SK-N-SH treated with all-trans-retinoic acid at 6 μM for 48 hours (cell line): ENCODE data around the gene EXOC5.

ENCODE experiments used
- ATAC-seq: fragments of 200-7000 bp; cut with Tn5 transposase; 3 replicates; pipeline ENCODE4 v1.9.1; 2020; ENCODE audit warnings: mild to moderate bottlenecking, moderate library complexity
- ARNTL ChIP-seq: fragments of 450-650 bp; formaldehyde crosslinking; IDR thresholded peaks from 2 replicates; pipeline ENCODE4 v1.5.0; 2020; ENCODE audit warnings: low read depth, mild to moderate bottlenecking, moderate library complexity, borderline replicate concordance
- BACH2 ChIP-seq: fragments of 250-450 bp; sonication (Bioruptor Pico); IDR thresholded peaks from 2 replicates; pipeline ENCODE4 v1.9.0; 2021; ENCODE audit warnings: mild to moderate bottlenecking, borderline replicate concordance
- CSRNP3 ChIP-seq: fragments of 250-450 bp; sonication (Bioruptor Pico); IDR thresholded peaks from 2 replicates; pipeline ENCODE4 v1.5.1; 2021; ENCODE audit warnings: mild to moderate bottlenecking, moderate library complexity
- ESRRG ChIP-seq: fragments of 250-450 bp; sonication (Bioruptor Pico); IDR thresholded peaks from 2 replicates; pipeline ENCODE4 v1.6.1; 2021; ENCODE audit warnings: mild to moderate bottlenecking
- GLIS3 ChIP-seq: fragments of 250-450 bp; sonication (Bioruptor Pico); IDR thresholded peaks from 2 replicates; pipeline ENCODE4 v1.5.0; 2020; ENCODE audit warnings: mild to moderate bottlenecking, moderate library complexity
- ISL1 ChIP-seq: fragments of 250-450 bp; sonication (Bioruptor Pico); IDR thresholded peaks from 2 replicates; pipeline ENCODE4 v2.1.2; 2022; ENCODE audit warnings: mild to moderate bottlenecking, moderate library complexity
- OSR1 ChIP-seq: fragments of 250-450 bp; sonication (Bioruptor Pico); IDR thresholded peaks from 2 replicates; pipeline ENCODE4 v1.8.0; 2022; ENCODE audit warnings: moderate library complexity, mild to moderate bottlenecking, inconsistent platforms
- RARB ChIP-seq: fragments of 250-450 bp; sonication (Bioruptor Pico); IDR thresholded peaks from 2 replicates; pipeline ENCODE4 v1.8.0; 2021; ENCODE audit warnings: mild to moderate bottlenecking, moderate library complexity
- SNAI2 ChIP-seq: fragments of 250-450 bp; sonication (Bioruptor Pico); IDR thresholded peaks from 2 replicates; pipeline ENCODE4 v1.5.0; 2020; ENCODE audit warnings: mild to moderate bottlenecking, moderate library complexity
- TCF4 ChIP-seq: fragments of 250-450 bp; sonication (Bioruptor Pico); IDR thresholded peaks from 2 replicates; pipeline ENCODE4 v1.8.0; 2021; ENCODE audit warnings: mild to moderate bottlenecking, moderate library complexity, borderline replicate concordance
- TSHZ2 ChIP-seq: fragments of 250-450 bp; sonication (Bioruptor Pico); IDR thresholded peaks from 2 replicates; pipeline ENCODE4 v1.5.0; 2020; ENCODE audit warnings: mild to moderate bottlenecking, moderate library complexity
- ZC3H10 ChIP-seq: fragments of 250-450 bp; sonication (Bioruptor Pico); IDR thresholded peaks from 2 replicates; pipeline ENCODE4 v1.5.1; 2021; ENCODE audit warnings: mild to moderate bottlenecking, moderate library complexity
- ZFP3 ChIP-seq: fragments of 250-450 bp; sonication (Bioruptor Pico); IDR thresholded peaks from 2 replicates; pipeline ENCODE4 v1.5.0; 2020; ENCODE audit warnings: mild to moderate bottlenecking, moderate library complexity
- ZFP30 ChIP-seq: fragments of 450-650 bp; formaldehyde crosslinking; IDR thresholded peaks from 2 replicates; pipeline ENCODE4 v1.5.0; 2022; ENCODE audit warnings: mild to moderate bottlenecking, moderate library complexity
- ZNF565 ChIP-seq: fragments of 450-650 bp; formaldehyde crosslinking; conservative IDR thresholded peaks from 2 replicates; pipeline ENCODE4 v1.5.0; 2020; ENCODE audit warnings: low read depth, mild to moderate bottlenecking, moderate library complexity
- ZNF70 ChIP-seq: fragments of 450-650 bp; formaldehyde crosslinking; IDR thresholded peaks from 2 replicates; pipeline ENCODE4 v1.5.0; 2020; ENCODE audit warnings: mild to moderate bottlenecking, moderate library complexity
- ZNF8 ChIP-seq: fragments of 450-650 bp; formaldehyde crosslinking; IDR thresholded peaks from 2 replicates; pipeline ENCODE4 v1.5.0; 2020; ENCODE audit warnings: mild to moderate bottlenecking, moderate library complexity
- TF ChIP-seq, protein P1 (sequence below): fragments of 250-450 bp; sonication (Bioruptor Pico); IDR thresholded peaks from 2 replicates; pipeline ENCODE4 v1.5.1; 2020; ENCODE audit warnings: low read depth, mild to moderate bottlenecking, moderate library complexity
- TF ChIP-seq, protein P2 (sequence below): fragments of 250-450 bp; sonication (Bioruptor Pico); IDR thresholded peaks from 2 replicates; pipeline ENCODE4 v1.8.0; 2020; ENCODE audit warnings: mild to moderate bottlenecking, moderate library complexity, borderline replicate concordance

EXOC5 gene

DNA sequence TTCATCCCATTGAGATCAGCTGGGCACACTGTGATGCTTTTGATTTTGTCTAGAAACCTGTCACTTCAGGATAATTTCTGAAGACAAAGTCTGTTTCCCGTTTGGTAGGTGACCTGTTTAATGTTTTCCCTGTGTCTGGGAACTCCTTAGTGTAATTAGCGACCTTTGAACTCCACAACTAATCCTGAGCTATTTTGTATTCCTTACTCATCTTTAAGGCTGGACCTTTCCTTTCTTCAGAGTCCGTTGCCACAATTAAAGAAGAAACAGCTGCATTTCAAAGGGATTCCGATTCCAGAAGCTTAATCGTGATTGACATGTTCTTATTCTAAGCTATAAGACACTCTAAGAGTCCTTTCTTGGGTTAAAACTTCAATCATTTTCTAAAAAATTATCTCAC, 22.0 kb upstream of the EXOC5 start:
- TF ChIP-seq RARB = no peak
- TF ChIP-seq ZFP3 (CRISPR knock-in tag) = no peak

DNA sequence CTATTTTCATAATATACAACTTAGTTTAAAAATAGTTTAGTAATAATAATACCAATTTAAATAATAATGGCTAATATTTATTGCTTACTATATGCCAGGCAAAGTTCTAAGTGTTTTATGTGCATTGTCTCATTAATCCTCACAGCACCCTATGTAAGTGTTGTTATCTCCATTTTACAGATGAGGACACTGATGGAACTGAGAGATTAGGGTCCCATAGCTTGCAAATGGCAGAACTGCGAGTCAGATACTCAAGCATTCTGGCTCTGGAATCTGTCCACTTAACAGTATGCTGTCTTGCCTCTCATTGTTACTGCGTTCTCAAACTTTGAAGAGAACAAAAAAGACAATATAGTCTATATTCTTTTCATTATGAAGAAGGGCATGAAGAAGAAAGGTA, 19.0 kb upstream of the EXOC5 start:
- TF ChIP-seq, protein P1, sequence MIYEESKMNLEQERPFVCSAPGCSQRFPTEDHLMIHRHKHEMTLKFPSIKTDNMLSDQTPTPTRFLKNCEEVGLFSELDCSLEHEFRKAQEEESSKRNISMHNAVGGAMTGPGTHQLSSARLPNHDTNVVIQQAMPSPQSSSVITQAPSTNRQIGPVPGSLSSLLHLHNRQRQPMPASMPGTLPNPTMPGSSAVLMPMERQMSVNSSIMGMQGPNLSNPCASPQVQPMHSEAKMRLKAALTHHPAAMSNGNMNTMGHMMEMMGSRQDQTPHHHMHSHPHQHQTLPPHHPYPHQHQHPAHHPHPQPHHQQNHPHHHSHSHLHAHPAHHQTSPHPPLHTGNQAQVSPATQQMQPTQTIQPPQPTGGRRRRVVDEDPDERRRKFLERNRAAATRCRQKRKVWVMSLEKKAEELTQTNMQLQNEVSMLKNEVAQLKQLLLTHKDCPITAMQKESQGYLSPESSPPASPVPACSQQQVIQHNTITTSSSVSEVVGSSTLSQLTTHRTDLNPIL (CRISPR knock-in tag) = no peak
- TF ChIP-seq ZFP3 (CRISPR knock-in tag) (no peak), ESRRG (CRISPR knock-in tag) (no peak), ZNF565 (CRISPR knock-in tag) (no peak), ISL1 (no peak), GLIS3 (no peak), CSRNP3 (no peak)
- TF ChIP-seq, protein P2, sequence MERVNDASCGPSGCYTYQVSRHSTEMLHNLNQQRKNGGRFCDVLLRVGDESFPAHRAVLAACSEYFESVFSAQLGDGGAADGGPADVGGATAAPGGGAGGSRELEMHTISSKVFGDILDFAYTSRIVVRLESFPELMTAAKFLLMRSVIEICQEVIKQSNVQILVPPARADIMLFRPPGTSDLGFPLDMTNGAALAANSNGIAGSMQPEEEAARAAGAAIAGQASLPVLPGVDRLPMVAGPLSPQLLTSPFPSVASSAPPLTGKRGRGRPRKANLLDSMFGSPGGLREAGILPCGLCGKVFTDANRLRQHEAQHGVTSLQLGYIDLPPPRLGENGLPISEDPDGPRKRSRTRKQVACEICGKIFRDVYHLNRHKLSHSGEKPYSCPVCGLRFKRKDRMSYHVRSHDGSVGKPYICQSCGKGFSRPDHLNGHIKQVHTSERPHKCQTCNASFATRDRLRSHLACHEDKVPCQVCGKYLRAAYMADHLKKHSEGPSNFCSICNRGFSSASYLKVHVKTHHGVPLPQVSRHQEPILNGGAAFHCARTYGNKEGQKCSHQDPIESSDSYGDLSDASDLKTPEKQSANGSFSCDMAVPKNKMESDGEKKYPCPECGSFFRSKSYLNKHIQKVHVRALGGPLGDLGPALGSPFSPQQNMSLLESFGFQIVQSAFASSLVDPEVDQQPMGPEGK (CRISPR knock-in tag) = no peak
- no peak for ATAC-seq

More for the DNA sequence above, 22.0 kb upstream of the EXOC5 start:
- no peak for ATAC-seq

GRCh38 chr14:57277062-57277461, 8.4 kb upstream of the EXOC5 start:
- TF ChIP-seq ZFP30 (CRISPR knock-in tag) = no peak
- TF ChIP-seq GLIS3 = no peak
- no peak for TF ChIP-seq CSRNP3
- no peak for TF ChIP-seq TSHZ2 (CRISPR knock-in tag)
- TF ChIP-seq OSR1 (CRISPR knock-in tag) = no peak
- no peak for TF ChIP-seq ZC3H10 (CRISPR knock-in tag)
- no peak for TF ChIP-seq BACH2 (CRISPR knock-in tag)
- TF ChIP-seq ARNTL (CRISPR knock-in tag) = no peak
- TF ChIP-seq ESRRG (CRISPR knock-in tag) = no peak
- TF ChIP-seq ZNF565 (CRISPR knock-in tag) = no peak
- TF ChIP-seq, protein P1 (CRISPR knock-in tag) = no peak
- TF ChIP-seq SNAI2 (CRISPR knock-in tag) = no peak
- no peak for TF ChIP-seq ZNF8
- TF ChIP-seq TCF4 (CRISPR knock-in tag) = no peak
- no peak for TF ChIP-seq ZNF70
- no peak for TF ChIP-seq ISL1
- ATAC-seq = no peak
